Body of pancreas (tissue), 4 donors: ENCODE data around the gene COLEC11. TPM values are rescaled to one million over a fixed set of nuclear protein-coding genes. Genes with fewer than 3 reads are reported as not detected.
"Not testable (repeated sequence)": the region's sequence is repeated elsewhere in the genome, so short reads cannot be mapped to it uniquely, and the experiment has no call there.

Experiments used
- ATAC-seq: fragments of 150-250 bp; one replicate; pipeline ENCODE4 v1.9.1; 2016
- DNase-seq, 4 donors: peaks; one replicate each; pipeline ENCODE4 v3.0.0-alpha.2; 2019
- H3K27ac ChIP-seq, 4 donors: fragments of 200-600 bp; sonication (generic); 1 replicate in 3 of 4; 2 replicates in 1 of 4; pipeline versions ENCODE4 v1.5.1 to v1.6.1; 2016 to 2019; ENCODE audit warnings: mild to moderate bottlenecking in 1 of 4, mixed read lengths in 1 of 4, moderate library complexity in 1 of 4
- H3K27me3 ChIP-seq, 2 donors: fragments of 200-600 bp; sonication (generic); one replicate each; pipeline ENCODE4 v1.6.0; 2016; ENCODE audit warnings: mild to moderate bottlenecking in 1 of 2
- H3K36me3 ChIP-seq, 2 donors: fragments of 200-600 bp; sonication (generic); replicated peaks in 1 of 2; 2 replicates each; pipeline ENCODE4 v1.5.1; 2016; ENCODE audit warnings: low read depth in 2 of 2; ENCODE audit not compliant: insufficient read depth in 1 of 2
- H3K4me1 ChIP-seq: fragments of 200-600 bp; sonication (generic); one replicate; pipeline ENCODE4 v1.6.0; 2016
- H3K4me3 ChIP-seq, 2 donors: fragments of 200-600 bp; sonication (generic); 1 replicate in 1 of 2; 2 replicates in 1 of 2; pipeline ENCODE4 v1.5.1; 2016 to 2019
- H3K9me3 ChIP-seq, 3 donors: fragments of 200-600 bp; sonication (generic); 1 replicate in 2 of 3; 2 replicates in 1 of 3; pipeline ENCODE4 v1.5.1; 2016
- POLR2A ChIP-seq, 3 donors: fragments of 450-650 bp; IDR thresholded peaks; one replicate each; pipeline ENCODE4 v1.6.1; 2016; ENCODE audit warnings: antibody characterized with exemption in 3 of 3, mild to moderate bottlenecking in 2 of 3
- WGBS, 2 donors: methylation state at CpG; one replicate each; pipeline ENCODE4 v1.1.5; 2017; 5-methylcytosine and 5-hydroxymethylcytosine counted together
- intact Hi-C: fragments of 100-400 bp; cut with DNase I; formaldehyde crosslinking; loops from one replicate; pipeline ENCODE4 v1.15.1; 2023
- total RNA-seq, 2 donors: library from RNA; depleted of rRNA; stranded (reverse); fragments of >200 nt; gene quantifications; one replicate each; pipeline ENCODE4 v1.1.0, GENCODE V29; 2016
- TF ChIP-seq, protein P1 (sequence below), 7 experiments: fragments of 450-650 bp in 4 of 7; fragments of 200-600 bp in 3 of 7; sonication (generic) in 3 of 7; IDR thresholded peaks; one replicate each; pipeline ENCODE4 v1.5.1; 2016 to 2019; ENCODE audit warnings: antibody characterized with exemption in 7 of 7

The COLEC11 gene
- total RNA-seq, 2 donors from 2014 or later = 11.5 to 15.3 TPM

DNA sequence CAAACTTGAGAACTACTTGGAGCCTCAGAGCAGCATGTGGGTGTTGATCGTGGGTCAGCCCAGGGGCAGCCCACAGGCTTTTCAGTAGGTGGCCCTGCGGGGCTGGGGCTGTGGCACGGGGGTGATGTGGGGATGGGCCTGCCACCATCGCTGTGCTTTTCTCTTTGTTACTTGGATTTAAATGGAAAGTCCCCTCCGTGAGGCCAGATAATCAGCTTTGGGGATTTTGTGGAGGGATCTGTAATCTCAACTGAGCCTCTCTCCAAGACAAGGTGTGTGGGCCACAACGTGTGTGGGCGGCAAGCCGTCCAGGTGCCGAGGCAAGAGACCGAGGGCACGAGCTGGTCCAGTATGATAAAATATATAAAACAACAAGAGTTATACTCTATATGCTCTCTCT is 16.7 kb downstream of the COLEC11 start:
- ATAC-seq = no peak
- Histone ChIP-seq H3K27ac (no peak overlapping the region), H3K36me3 (no peaks in the 10 kb centered on the region), H3K4me3 (no peak overlapping the region), H3K4me1 (no peaks in the 10 kb centered on the region), H3K27me3 (no peaks in the 10 kb centered on the region), H3K9me3 (no peaks in the 10 kb centered on the region)
- 68 to 85% methylated on average over 7 to 11 of the region's 11 CpGs for WGBS, 2 donors
- DNase-seq = no peak
- TF ChIP-seq POLR2A (IDR thresholded peaks at IDR 0.05) = no peak
- TF ChIP-seq, protein P1, sequence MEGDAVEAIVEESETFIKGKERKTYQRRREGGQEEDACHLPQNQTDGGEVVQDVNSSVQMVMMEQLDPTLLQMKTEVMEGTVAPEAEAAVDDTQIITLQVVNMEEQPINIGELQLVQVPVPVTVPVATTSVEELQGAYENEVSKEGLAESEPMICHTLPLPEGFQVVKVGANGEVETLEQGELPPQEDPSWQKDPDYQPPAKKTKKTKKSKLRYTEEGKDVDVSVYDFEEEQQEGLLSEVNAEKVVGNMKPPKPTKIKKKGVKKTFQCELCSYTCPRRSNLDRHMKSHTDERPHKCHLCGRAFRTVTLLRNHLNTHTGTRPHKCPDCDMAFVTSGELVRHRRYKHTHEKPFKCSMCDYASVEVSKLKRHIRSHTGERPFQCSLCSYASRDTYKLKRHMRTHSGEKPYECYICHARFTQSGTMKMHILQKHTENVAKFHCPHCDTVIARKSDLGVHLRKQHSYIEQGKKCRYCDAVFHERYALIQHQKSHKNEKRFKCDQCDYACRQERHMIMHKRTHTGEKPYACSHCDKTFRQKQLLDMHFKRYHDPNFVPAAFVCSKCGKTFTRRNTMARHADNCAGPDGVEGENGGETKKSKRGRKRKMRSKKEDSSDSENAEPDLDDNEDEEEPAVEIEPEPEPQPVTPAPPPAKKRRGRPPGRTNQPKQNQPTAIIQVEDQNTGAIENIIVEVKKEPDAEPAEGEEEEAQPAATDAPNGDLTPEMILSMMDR (IDR thresholded peaks at IDR 0.05) = no peak
- intact Hi-C loops = no loop called here

DNA sequence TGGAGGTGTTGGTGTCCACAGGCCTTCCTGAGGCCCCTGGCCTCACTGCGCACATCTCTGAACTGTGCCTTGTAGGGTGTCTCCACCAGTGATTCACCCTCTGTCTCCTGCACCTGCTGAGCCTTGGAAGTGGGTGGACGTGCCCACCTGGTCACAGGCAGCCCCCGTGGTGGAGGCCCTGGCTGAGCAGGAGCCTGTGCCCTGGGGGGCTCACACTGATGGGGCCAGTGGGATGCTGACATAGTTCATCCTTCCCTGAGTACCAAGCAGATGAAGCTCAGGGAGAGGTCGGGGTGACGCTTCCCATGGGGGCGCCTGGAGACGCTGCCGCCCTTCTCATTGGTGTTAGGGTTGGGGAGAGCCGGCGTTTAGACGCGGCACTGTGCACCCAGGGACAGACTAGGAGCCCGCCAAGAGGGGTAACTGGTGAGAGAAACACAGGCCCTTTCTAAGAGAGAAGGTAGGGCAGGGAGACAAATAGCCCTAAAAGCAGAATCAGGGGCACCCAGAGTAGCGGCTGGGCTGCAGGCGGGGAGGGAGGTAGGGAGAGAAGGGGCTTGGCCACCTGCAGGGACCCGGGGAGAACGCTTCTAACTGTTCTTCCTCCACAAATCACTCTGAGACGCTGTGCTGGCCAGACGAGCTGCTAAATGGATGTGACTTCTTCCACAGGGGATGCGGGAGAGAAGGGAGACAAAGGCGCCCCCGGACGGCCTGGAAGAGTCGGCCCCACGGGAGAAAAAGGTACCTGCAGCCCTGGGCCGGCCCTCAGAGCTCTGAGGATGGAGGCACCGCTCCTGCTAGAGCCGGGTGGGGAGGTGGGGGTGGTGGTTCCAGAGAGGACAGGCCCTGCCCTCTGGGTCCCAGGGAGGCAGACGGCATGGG is 18.0 kb downstream of the COLEC11 start:
- H3K27ac ChIP-seq = no peak overlapping the region
- DNase-seq = peak in 1 of 4 donors; percentile 4
- WGBS, 2 donors = 69% methylated on average over 27 of the region's 29 CpGs
- H3K4me3 ChIP-seq = no peak overlapping the region
- no peaks in the 10 kb centered on the region for H3K4me1 ChIP-seq
- intact Hi-C loops = no loop called here
- no peaks in the 10 kb centered on the region for H3K27me3 ChIP-seq
- no peaks in the 10 kb centered on the region for H3K9me3 ChIP-seq
- no peaks in the 10 kb centered on the region for H3K36me3 ChIP-seq
- TF ChIP-seq, protein P1 (IDR thresholded peaks at IDR 0.05) = no peak
- no peak for TF ChIP-seq POLR2A (IDR thresholded peaks at IDR 0.05)
- ATAC-seq = no peak

DNA sequence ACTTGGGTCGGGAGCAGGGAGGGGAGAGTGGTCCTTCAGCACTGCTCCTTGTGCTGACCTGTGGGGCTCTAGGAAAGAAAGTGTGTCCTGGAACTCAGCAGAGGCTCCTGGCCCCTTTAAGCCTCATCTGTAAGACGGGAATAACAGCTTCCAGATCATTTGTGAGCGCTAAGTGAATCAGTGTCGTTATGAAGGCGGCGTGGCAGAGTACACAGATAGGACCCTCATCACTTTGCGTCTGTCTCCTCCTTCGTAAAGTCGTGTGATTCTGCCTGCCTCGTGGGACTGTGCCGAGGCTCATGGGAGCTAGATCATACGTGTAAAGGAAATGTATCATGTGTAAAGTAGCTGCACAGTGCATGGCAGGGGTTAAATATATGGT is 18.6 kb downstream of the COLEC11 start:
- Histone ChIP-seq H3K27ac (no peak overlapping the region), H3K9me3 (no peaks in the 10 kb centered on the region), H3K36me3 (no peaks in the 10 kb centered on the region), H3K27me3 (no peaks in the 10 kb centered on the region), H3K4me1 (no peaks in the 10 kb centered on the region), H3K4me3 (no peak overlapping the region)
- DNase-seq (no peak), ATAC-seq (no peak)
- intact Hi-C loops = no loop called here
- TF ChIP-seq, protein P1 (IDR thresholded peaks at IDR 0.05) = no peak
- TF ChIP-seq POLR2A (IDR thresholded peaks at IDR 0.05) = no peak
- 77 to 85% methylated on average over 11 to 12 of the region's 12 CpGs for WGBS, 2 donors

DNA sequence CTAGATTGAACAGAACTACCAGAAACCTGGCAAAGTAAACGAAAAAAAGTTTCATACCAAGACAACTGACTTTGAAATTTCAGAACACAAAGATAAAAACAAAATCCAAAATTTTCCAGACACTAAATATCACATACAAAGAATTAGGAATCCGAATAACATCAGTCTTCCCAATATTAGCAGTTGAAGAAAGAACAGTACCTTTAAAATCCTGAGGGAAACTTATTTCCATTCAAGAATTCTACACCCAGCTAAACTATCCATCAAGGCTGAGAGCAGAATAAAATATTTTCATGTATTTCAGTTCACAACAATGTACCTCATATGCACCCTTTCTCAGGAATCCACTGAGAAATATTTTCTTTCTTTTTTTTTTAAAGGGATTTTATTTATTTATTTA is 19.8 kb downstream of the COLEC11 start:
- H3K9me3 ChIP-seq, H3K27ac ChIP-seq, H3K4me3 ChIP-seq, DNase-seq, intact Hi-C loops, H3K36me3 ChIP-seq, H3K27me3 ChIP-seq, H3K4me1 ChIP-seq, ATAC-seq: not testable (repeated sequence)
- 45 to 62% methylated on average over 2 of the region's 2 CpGs for WGBS, 2 donors

DNA sequence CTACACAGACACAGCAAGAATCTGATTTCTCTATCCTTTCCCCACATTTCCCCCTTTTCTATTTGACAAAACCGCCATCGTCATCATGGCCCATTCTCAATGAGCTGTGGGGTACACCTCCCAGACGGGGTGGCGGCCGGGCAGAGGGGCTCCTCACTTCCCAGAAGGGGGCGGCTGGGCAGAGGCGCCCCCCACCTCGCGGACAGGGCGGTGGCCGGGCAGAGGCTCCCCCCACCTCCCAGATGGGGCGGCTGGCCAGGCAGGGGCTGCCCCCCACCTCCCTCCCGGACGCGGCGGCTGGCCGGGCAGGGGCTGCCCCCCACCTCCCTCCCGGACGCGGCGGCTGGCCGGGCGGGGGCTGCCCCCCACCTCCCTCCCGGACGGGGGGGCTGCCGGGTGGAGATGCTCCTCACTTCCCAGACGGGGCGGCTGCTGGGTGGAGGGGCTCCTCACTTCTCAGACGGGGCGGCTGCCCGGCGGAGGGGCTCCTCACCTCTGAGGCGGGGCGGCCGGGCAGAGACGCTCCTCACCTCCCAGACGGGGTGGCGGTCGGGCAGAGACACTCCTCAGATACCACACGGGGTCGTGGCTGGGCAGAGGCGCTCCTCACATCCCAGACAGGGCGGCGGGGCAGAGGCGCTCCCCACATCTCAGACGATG is 20.8 kb downstream of the COLEC11 start:
- intact Hi-C loops, H3K9me3 ChIP-seq, H3K27ac ChIP-seq, H3K36me3 ChIP-seq, H3K27me3 ChIP-seq, H3K4me3 ChIP-seq, ATAC-seq, H3K4me1 ChIP-seq: not testable (repeated sequence)
- WGBS, 2 donors = 93 to 96% methylated on average over 8 to 11 of the region's 46 CpGs
- DNase-seq = peak in 1 of 4 donors; percentile 5

DNA sequence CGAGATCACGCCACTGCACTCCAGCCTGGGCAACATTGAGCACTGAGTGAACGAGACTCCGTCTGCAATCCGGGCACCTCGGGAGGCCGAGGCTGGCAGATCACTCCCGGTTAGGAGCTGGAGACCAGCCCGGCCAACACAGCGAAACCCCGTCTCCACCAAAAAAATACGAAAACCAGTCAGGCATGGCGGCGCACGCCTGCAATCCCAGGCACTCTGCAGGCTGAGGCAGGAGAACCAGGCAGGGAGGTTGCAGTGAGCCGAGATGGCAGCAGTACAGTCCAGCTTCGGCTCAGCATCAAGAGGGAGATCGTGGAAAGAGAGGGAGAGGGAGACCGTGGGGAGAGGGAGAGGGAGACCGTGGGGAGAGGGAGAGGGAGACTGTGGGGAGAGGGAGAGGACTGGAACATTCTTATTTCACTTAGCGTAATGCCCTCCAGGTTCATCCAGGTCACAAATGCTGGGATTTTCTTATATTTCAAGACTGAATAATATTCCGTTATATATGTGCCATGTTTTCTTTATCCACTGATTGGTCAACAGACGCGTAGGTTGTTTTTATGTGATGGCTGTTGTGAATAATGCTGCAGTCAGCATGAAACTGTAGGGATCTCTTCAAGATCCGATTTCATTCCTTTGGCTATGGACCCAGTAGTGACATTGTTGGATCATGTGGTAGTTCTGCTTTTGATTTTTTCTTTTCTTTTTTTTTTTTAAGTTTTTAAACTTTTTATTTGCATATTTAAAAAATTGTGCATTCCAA is 21.7 kb downstream of the COLEC11 start:
- H3K4me1 ChIP-seq, H3K9me3 ChIP-seq, ATAC-seq, H3K27ac ChIP-seq, H3K4me3 ChIP-seq, H3K27me3 ChIP-seq, H3K36me3 ChIP-seq, intact Hi-C loops: not testable (repeated sequence)
- 93% methylated on average over 19 to 25 of the region's 25 CpGs for WGBS, 2 donors
- peak in 1 of 4 donors; percentile 1 for DNase-seq
